ENCODE data around the gene SRP9. TPM values are rescaled to one million over a fixed set of nuclear protein-coding genes. Genes with fewer than 3 reads are reported as not detected.

SRP9 gene
- total and polyA plus RNA-seq, 10 of the 15 experiments (the other 5 are each of a cell fraction or from before 2014, with no cell fraction given), result 248 to 1,200 (median 514) TPM

GRCh38 chr1:225763716-225764548, 13.7 kb upstream of the SRP9 start (continued):
- TF ChIP-seq JUNB (IDR thresholded peaks at IDR 0.05), result peak; percentile 17; the same call in 1 of the 2 replicates
- peak; percentile 59 for TF ChIP-seq EED (IDR thresholded peaks at IDR 0.05; ENCODE audit: low read depth)
- no peak for TF ChIP-seq MXI1 (IDR thresholded peaks at IDR 0.05; ENCODE audit: low read depth, low read length)
- TF ChIP-seq IKZF1 (conservative IDR thresholded peaks at IDR 0.05), result peak; percentile 70

DNA sequence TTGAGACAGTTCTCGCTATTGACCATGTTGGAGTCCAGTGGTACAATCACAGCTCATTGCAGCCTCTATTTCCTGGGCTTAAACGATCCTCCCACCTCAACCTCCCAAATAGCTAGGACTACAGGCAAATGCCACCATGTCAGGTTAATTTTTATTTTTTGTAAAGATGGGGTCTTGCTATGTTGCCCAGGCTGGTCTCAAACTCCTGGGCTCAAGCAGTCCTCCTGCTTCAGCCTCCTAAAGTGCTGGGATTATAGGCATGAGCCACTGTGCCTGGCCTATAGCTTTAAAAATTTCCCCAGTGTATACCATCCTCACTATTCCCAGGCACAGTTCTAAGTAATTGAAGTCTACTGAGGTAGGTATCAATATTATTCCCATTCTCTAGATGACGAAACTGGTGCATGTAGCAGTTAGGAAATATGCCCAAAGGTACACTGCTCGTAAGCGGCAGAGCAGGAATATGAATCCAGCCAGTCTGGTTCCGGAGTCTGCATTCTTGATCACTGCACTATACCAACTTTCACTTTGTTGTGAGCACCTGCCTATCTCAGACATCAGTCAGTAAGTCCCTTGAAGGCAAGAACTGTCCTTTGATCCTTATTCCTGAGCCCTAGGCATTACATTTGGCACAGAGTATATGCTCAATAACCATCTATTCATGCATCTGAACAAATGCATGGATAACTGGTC, 11.5 kb upstream of the SRP9 start:
- BruUV-seq (replicated peaks), result no TSS peak
- H3K9me3 ChIP-seq (replicated peaks; ENCODE audit: control insufficient read depth, insufficient read depth, low read length), result no peaks in the 10 kb centered on the region
- POLR2A ChIA-PET, result no interaction called here
- H4K20me1 ChIP-seq (ENCODE audit: control insufficient read depth, insufficient read depth), result no peaks in the 10 kb centered on the region
- no peak overlapping the region for H3K27ac ChIP-seq (ENCODE audit: control insufficient read depth, insufficient read depth)
- in situ Hi-C loops (cut with MboI) (no loop called here), intact Hi-C loops (cut with micrococcal nuclease; ENCODE audit: unreplicated experiment) (no loop called here)
- H2AFZ ChIP-seq (ENCODE audit: control insufficient read depth, low read depth, low read length), result no peak overlapping the region
- CTCF ChIA-PET, result interaction anchor here (0.7 to 8.4 kb wide), 2 partner anchors 11 to 145 kb away, joined by 3 to 57 read pairs; partner anchors contain the start of gene SRP9
- no peak overlapping the region for H3K9ac ChIP-seq (ENCODE audit: control insufficient read depth, insufficient read depth, low read length)
- RAD21 ChIA-PET (ENCODE audit: unreplicated experiment), result no interaction called here
- no peak for FAIRE-seq
- H3K4me1 ChIP-seq (ENCODE audit: control insufficient read depth, insufficient read depth, low read length), result peaks cover 9% of the 10 kb centered on the region
- DNase-seq (ENCODE audit: low read depth, low spot score), result no peak
- no peaks in the 10 kb centered on the region for H3K27me3 ChIP-seq (replicated peaks in 1 of 2; ENCODE audit: control insufficient read depth in 2 of 2, insufficient read depth in 2 of 2, low read length in 1 of 2)
- WGBS (ENCODE audit: insufficient coverage, insufficient replicate concordance, low lambda C conversion rate, missing lambda C conversion rate), result 77% methylated on average over 6 of the region's 6 CpGs
- no peak for ATAC-seq
- no peak overlapping the region for H3K4me2 ChIP-seq (ENCODE audit: control insufficient read depth, insufficient read depth)
- TF ChIP-seq IKZF2 (IDR thresholded peaks at IDR 0.05) (no peak), ZNF274 (IDR thresholded peaks at IDR 0.05; ENCODE audit: insufficient read depth, insufficient read length) (no peak), GATAD2B (conservative IDR thresholded peaks at IDR 0.05; ENCODE audit: low read depth) (no peak), SP1 (IDR thresholded peaks at IDR 0.05; ENCODE audit: low read depth, low read length) (no peak), JUND (IDR thresholded peaks at IDR 0.05; ENCODE audit: low read depth, low read length) (no peak), POLR2AphosphoS5 (IDR thresholded peaks at IDR 0.05; ENCODE audit: low read length) (no peak), NR2F1 (conservative IDR thresholded peaks at IDR 0.05) (no peak), TAF1 (IDR thresholded peaks at IDR 0.05; ENCODE audit: borderline replicate concordance, low read depth, low read length) (no peak), JUNB (IDR thresholded peaks at IDR 0.05) (no peak)
- H3K4me3 ChIP-seq, result no peak overlapping the region
- SMC1A ChIA-PET (ENCODE audit: uncharacterized antibody, unreplicated experiment), result no interaction called here
- no peaks in the 10 kb centered on the region for H3K36me3 ChIP-seq (ENCODE audit: control insufficient read depth in 2 of 2, insufficient read depth in 2 of 2, low read length in 1 of 2)
- no peaks in the 10 kb centered on the region for H3K79me2 ChIP-seq (ENCODE audit: control insufficient read depth, insufficient read depth, low read length)
